Keratinocyte (primary cell): ENCODE measurements around the gene ZBBX. TPM values are rescaled to one million over a fixed set of nuclear protein-coding genes. Genes with fewer than 3 reads are reported as not detected.

Experiments
- DNase-seq: peaks from one replicate; pipeline ENCODE4 v3.0.0-alpha.2; 2011; ENCODE audit warnings: low read depth, missing footprints, low spot score
- FAIRE-seq: peaks from 2 replicates; lab custom pipeline; 2011; peaks lifted over from hg19 to GRCh38; lab: Jason Lieb, UNC
- H2AFZ ChIP-seq: 2 replicates; pipeline ENCODE4 v1.6.0; 2012; ENCODE audit warnings: low read length, control low read depth, inconsistent platforms; ENCODE audit not compliant: control insufficient read depth
- H3K27ac ChIP-seq: 2 replicates; pipeline ENCODE4 v1.5.1; 2011; ENCODE audit warnings: low read length; ENCODE audit not compliant: control insufficient read depth, insufficient read depth
- H3K27me3 ChIP-seq: 3 replicates; pipeline ENCODE4 v1.6.0; 2011; ENCODE audit warnings: low read length; ENCODE audit not compliant: control insufficient read depth, insufficient read depth; ENCODE audit errors: extremely low read depth
- H3K36me3 ChIP-seq, 2 experiments: 2 replicates in 1 of 2; 3 replicates in 1 of 2; pipeline ENCODE4 v1.5.1; 2011; ENCODE audit warnings: low read length in 2 of 2, mild to moderate bottlenecking in 1 of 2; ENCODE audit not compliant: control insufficient read depth in 2 of 2, insufficient read depth in 2 of 2; ENCODE audit errors: extremely low read depth in 1 of 2
- H3K4me1 ChIP-seq: 3 replicates; pipeline ENCODE4 v1.5.1; 2011; ENCODE audit warnings: low read length; ENCODE audit not compliant: control insufficient read depth, insufficient read depth; ENCODE audit errors: extremely low read depth
- H3K4me2 ChIP-seq: 3 replicates; pipeline ENCODE4 v1.6.0; 2011; ENCODE audit warnings: low read depth, low read length; ENCODE audit not compliant: control insufficient read depth, insufficient read depth; ENCODE audit errors: extremely low read depth
- H3K4me3 ChIP-seq, 3 experiments: fragments of 200-600 bp in 1 of 3; sonication (generic) in 1 of 3; 2 replicates in 2 of 3; 3 replicates in 1 of 3; pipeline ENCODE4 v1.5.1; 2011 to 2016; ENCODE audit warnings: low read length in 3 of 3, mild to moderate bottlenecking in 3 of 3, control low read depth in 2 of 3, inconsistent platforms in 1 of 3, low read depth in 1 of 3, mixed read lengths in 1 of 3, mixed run types in 1 of 3, moderate library complexity in 1 of 3; ENCODE audit not compliant: control insufficient read depth in 2 of 3, insufficient read depth in 2 of 3; ENCODE audit errors: extremely low read depth in 1 of 3
- H3K79me2 ChIP-seq: 2 replicates; pipeline ENCODE4 v1.6.0; 2012; ENCODE audit warnings: low read length; ENCODE audit not compliant: control insufficient read depth, insufficient read depth
- H3K9ac ChIP-seq: 3 replicates; pipeline ENCODE4 v1.6.0; 2011; ENCODE audit warnings: low read length; ENCODE audit not compliant: control insufficient read depth, insufficient read depth; ENCODE audit errors: extremely low read depth
- H3K9me1 ChIP-seq: 3 replicates; pipeline ENCODE4 v1.6.0; 2011; ENCODE audit warnings: low read length; ENCODE audit not compliant: control insufficient read depth, insufficient read depth; ENCODE audit errors: extremely low read depth
- H3K9me3 ChIP-seq: 2 replicates; pipeline ENCODE4 v1.5.1; 2012; ENCODE audit warnings: low read depth, low read length; ENCODE audit not compliant: control insufficient read depth
- H4K20me1 ChIP-seq: 3 replicates; pipeline ENCODE4 v1.6.0; 2011; ENCODE audit warnings: low read length; ENCODE audit not compliant: control insufficient read depth, insufficient read depth; ENCODE audit errors: extremely low read depth
- CTCF ChIP-seq, 3 experiments: IDR thresholded peaks in 1 of 3; conservative IDR thresholded peaks in 1 of 3; optimal IDR thresholded peaks in 1 of 3; 2 replicates in 2 of 3; 3 replicates in 1 of 3; pipeline versions ENCODE3 to v1.5.1; 2011; ENCODE audit warnings: low read length in 3 of 3, mild to moderate bottlenecking in 3 of 3, moderate library complexity in 2 of 3, control low read depth in 1 of 3, inconsistent platforms in 1 of 3; ENCODE audit not compliant: insufficient read depth in 2 of 3; ENCODE audit errors: extremely low read depth in 1 of 3
- EZH2 ChIP-seq: IDR thresholded peaks from one replicate; pipeline ENCODE4 v1.6.1; 2012; ENCODE audit warnings: inconsistent platforms, mild to moderate bottlenecking, low read length, moderate library complexity
- dilution Hi-C: fragments of 300-500 bp; cut with MboI; formaldehyde crosslinking; loops from one replicate; pipeline ENCODE4 v1.7.0; 2020; ENCODE audit warnings: low sequenced_read_pairs; ENCODE audit not compliant: extremely low pct_ligation_motif_present
- polyA plus RNA-seq, 5 experiments: library from polyadenylated mRNA; depleted of rRNA in 3 of 5; stranded (reverse) in 3 of 5; stranded (forward) in 1 of 5; unstranded in 1 of 5; fragments of >200 nt; gene quantifications; 1 replicate in 1 of 5; 2 replicates in 3 of 5; 3 replicates in 1 of 5; pipeline versions ENCODE4 v1.2.1 to v1.2.3, GENCODE V29; 2011 to 2012; ENCODE audit warnings: missing spikeins in 2 of 5, low read depth in 1 of 5, low replicate concordance in 1 of 5

ZBBX gene
- polyA plus RNA-seq, 1 donor (not counting 4 experiments of a cell fraction or from before 2014, with no cell fraction given), result not detected

GRCh38 chr3:167330993-167331785 is 48.9 kb downstream of the ZBBX start:
- dilution Hi-C loops, result no loop called here
- Histone ChIP-seq H2AFZ (no peak overlapping the region), H3K9ac (no peak overlapping the region), H3K27me3 (no peaks in the 10 kb centered on the region), H3K27ac (no peak overlapping the region), H3K36me3 (no peaks in the 10 kb centered on the region), H3K9me1 (no peaks in the 10 kb centered on the region), H3K4me1 (no peaks in the 10 kb centered on the region), H3K9me3 (no peaks in the 10 kb centered on the region), H4K20me1 (no peaks in the 10 kb centered on the region), H3K4me2 (no peak overlapping the region), H3K79me2 (no peaks in the 10 kb centered on the region), H3K4me3 (no peak overlapping the region)
- no peak for DNase-seq
- TF ChIP-seq EZH2 (no peak), CTCF (optimal IDR thresholded peaks at IDR 0.05 in 1 of 3, IDR thresholded peaks at IDR 0.05 in 1 of 3, conservative IDR thresholded peaks at IDR 0.05 in 1 of 3; ENCODE audit: extremely low read depth in 1 of 3, insufficient read depth in 2 of 3, low read length in 3 of 3) (no peak)
- FAIRE-seq, result no peak

- H3K4me2 ChIP-seq, result no peak overlapping the region
- no peak overlapping the region for H3K27ac ChIP-seq
- no peaks in the 10 kb centered on the region for H3K79me2 ChIP-seq
- DNase-seq (no peak), FAIRE-seq (no peak)
- no peak overlapping the region for H2AFZ ChIP-seq
- dilution Hi-C loops, result no loop called here
- no peak overlapping the region for H3K9ac ChIP-seq
- H3K9me3 ChIP-seq, result no peaks in the 10 kb centered on the region
- H3K4me3 ChIP-seq, result no peak overlapping the region
- no peaks in the 10 kb centered on the region for H4K20me1 ChIP-seq
- H3K27me3 ChIP-seq, result no peaks in the 10 kb centered on the region
- no peaks in the 10 kb centered on the region for H3K4me1 ChIP-seq
- no peak for TF ChIP-seq CTCF (optimal IDR thresholded peaks at IDR 0.05 in 1 of 3, IDR thresholded peaks at IDR 0.05 in 1 of 3, conservative IDR thresholded peaks at IDR 0.05 in 1 of 3; ENCODE audit: extremely low read depth in 1 of 3, insufficient read depth in 2 of 3, low read length in 3 of 3)
- TF ChIP-seq EZH2, result no peak
- H3K36me3 ChIP-seq, result no peaks in the 10 kb centered on the region
- no peaks in the 10 kb centered on the region for H3K9me1 ChIP-seq
Observed at GRCh38 chr3:167323572-167323971, 56.5 kb downstream of the ZBBX start.
